Upper lobe of left lung (tissue), 6 donors: ENCODE results near the gene CD302. TPM values are rescaled to one million over a fixed set of nuclear protein-coding genes. Genes with fewer than 3 reads are reported as not detected.
A peak's percentile ranks its signal among the peaks of the same experiment; 100 is the strongest.

Experiments used
- ATAC-seq, 2 donors: fragments of 200-7000 bp; cut with Tn5 transposase; one replicate each; pipeline ENCODE4 v1.9.1; 2022; ENCODE audit warnings: mild to moderate bottlenecking in 2 of 2, moderate library complexity in 2 of 2; ENCODE audit not compliant: low FRiP score in 2 of 2
- DNase-seq, 2 donors: peaks; one replicate each; pipeline ENCODE4 v3.0.0-alpha.2; 2019 to 2020
- H3K27ac ChIP-seq, 4 donors: fragments of 200-600 bp; sonication (generic); one replicate each; pipeline ENCODE4 v1.5.1; 2016 to 2019
- H3K27me3 ChIP-seq, 4 donors: fragments of 200-600 bp; sonication (generic); one replicate each; pipeline ENCODE4 v1.5.1; 2017 to 2019
- H3K36me3 ChIP-seq, 4 donors: fragments of 200-600 bp; sonication (generic); one replicate each; pipeline ENCODE4 v1.5.1; 2016 to 2019
- H3K4me1 ChIP-seq, 4 donors: fragments of 200-600 bp; sonication (generic); one replicate each; pipeline ENCODE4 v1.5.1; 2018 to 2019
- H3K4me3 ChIP-seq, 4 donors: fragments of 200-600 bp; sonication (generic); one replicate each; pipeline ENCODE4 v1.5.1; 2017 to 2019; ENCODE audit warnings: mild to moderate bottlenecking in 2 of 4, moderate library complexity in 1 of 4
- H3K9me3 ChIP-seq, 4 donors: fragments of 200-600 bp; sonication (generic); one replicate each; pipeline ENCODE4 v1.5.1; 2018 to 2019
- CTCF ChIP-seq, 6 experiments: fragments of 450-650 bp in 4 of 6; fragments of 200-600 bp in 2 of 6; sonication (generic) in 2 of 6; IDR thresholded peaks; one replicate each; pipeline ENCODE4 v1.5.1; 2016 to 2019; ENCODE audit warnings: antibody characterized with exemption in 6 of 6
- EP300 ChIP-seq, 4 donors: sonication (generic); formaldehyde crosslinking; IDR thresholded peaks; one replicate each; pipeline ENCODE4 v1.5.1; 2017; ENCODE audit warnings: antibody characterized with exemption in 4 of 4, control low read depth in 2 of 4
- POLR2A ChIP-seq, 4 donors: fragments of 450-650 bp; IDR thresholded peaks; one replicate each; pipeline ENCODE4 v1.5.1; 2016 to 2017; ENCODE audit warnings: antibody characterized with exemption in 4 of 4, mild to moderate bottlenecking in 2 of 4
- POLR2AphosphoS5 ChIP-seq, 2 donors: sonication (generic); formaldehyde crosslinking; IDR thresholded peaks; one replicate each; pipeline ENCODE4 v1.5.1; 2017; ENCODE audit warnings: antibody characterized with exemption in 2 of 2
- WGBS, 2 donors: methylation state at CpG; one replicate each; pipeline ENCODE4 v1.1.5; 2017 to 2018; 5-methylcytosine and 5-hydroxymethylcytosine counted together
- total RNA-seq, 6 donors: library from RNA; depleted of rRNA in 4 of 6; stranded (reverse); fragments of >200 nt in 4 of 6; gene quantifications; one replicate each; pipeline versions ENCODE4 v1.1.0 to v1.2.1, GENCODE V29; 2016 to 2021
- donor health status: DM: no; HTN: no; CAD: no; lungs with moderate emphysema.
- donor health status: DM: no; HTN: yes; CAD: no; lungs with severe emphysema.

The CD302 gene
- total RNA-seq, 6 donors from 2014 or later: 36.7 to 142 (median 83.0) TPM

- Histone ChIP-seq H3K27ac (peak overlapping the region; percentile 92 to 98 (median 95)), H3K4me3 (peak overlapping the region in 3 of 4 donors; percentile 74 to 92 (median 83)), H3K4me1 (peaks cover 20 to 63% (median 39%) of the 10 kb centered on the region in 4 donors), H3K27me3 (no peaks in the 10 kb centered on the region), H3K9me3 (no peaks in the 10 kb centered on the region), H3K36me3 (no peaks in the 10 kb centered on the region)
- ATAC-seq (no peak), DNase-seq (no peak)
- 32% methylated on average over 7 of the region's 7 CpGs for WGBS, 2 donors
- TF ChIP-seq POLR2AphosphoS5 (IDR thresholded peaks at IDR 0.05) (no peak), CTCF (IDR thresholded peaks at IDR 0.05) (no peak), EP300 (IDR thresholded peaks at IDR 0.05) (no peak), POLR2A (IDR thresholded peaks at IDR 0.05) (no peak)
Observed at GRCh38 chr2:159795841-159796690, 1.9 kb downstream of the CD302 start.

GRCh38 chr2:159793326-159793725, 4.7 kb downstream of the CD302 start:
- ATAC-seq: no peak
- Histone ChIP-seq H3K27ac (peak overlapping the region; percentile 18 to 60 (median 46)), H3K4me1 (peaks cover 26 to 76% (median 49%) of the 10 kb centered on the region in 4 donors), H3K27me3 (no peaks in the 10 kb centered on the region), H3K9me3 (no peaks in the 10 kb centered on the region), H3K36me3 (no peaks in the 10 kb centered on the region), H3K4me3 (no peak overlapping the region)
- WGBS, 2 donors: 57 to 83% methylated on average over 1 of the region's 1 CpG
- TF ChIP-seq POLR2A (IDR thresholded peaks at IDR 0.05): no peak
- TF ChIP-seq POLR2AphosphoS5 (IDR thresholded peaks at IDR 0.05): no peak
- TF ChIP-seq CTCF (IDR thresholded peaks at IDR 0.05): no peak
- no peak for TF ChIP-seq EP300 (IDR thresholded peaks at IDR 0.05)
- no peak for DNase-seq

- Histone ChIP-seq H3K27me3 (no peaks in the 10 kb centered on the region), H3K9me3 (no peaks in the 10 kb centered on the region), H3K27ac (peak overlapping the region in 3 of 4 donors; percentile 26 to 65 (median 36)), H3K4me1 (peaks cover 31 to 81% (median 52%) of the 10 kb centered on the region in 4 donors), H3K4me3 (no peak overlapping the region), H3K36me3 (no peaks in the 10 kb centered on the region)
- DNase-seq (no peak), ATAC-seq (no peak)
- TF ChIP-seq CTCF (IDR thresholded peaks at IDR 0.05) (no peak), POLR2AphosphoS5 (IDR thresholded peaks at IDR 0.05) (no peak), EP300 (IDR thresholded peaks at IDR 0.05) (no peak), POLR2A (IDR thresholded peaks at IDR 0.05) (no peak)
- 89 to 94% methylated on average over 4 of the region's 4 CpGs for WGBS, 2 donors
Observed at GRCh38 chr2:159792599-159792998, 5.4 kb downstream of the CD302 start.

- ATAC-seq (no peak), DNase-seq (no peak)
- no peak for TF ChIP-seq POLR2AphosphoS5 (IDR thresholded peaks at IDR 0.05)
- no peak for TF ChIP-seq CTCF (IDR thresholded peaks at IDR 0.05)
- TF ChIP-seq POLR2A (IDR thresholded peaks at IDR 0.05): no peak
- no peak for TF ChIP-seq EP300 (IDR thresholded peaks at IDR 0.05)
- H3K36me3 ChIP-seq: no peaks in the 10 kb centered on the region
- H3K4me1 ChIP-seq: peaks cover 32 to 82% (median 52%) of the 10 kb centered on the region in 4 donors
- 50 to 78% methylated on average over 1 of the region's 1 CpG for WGBS, 2 donors
- no peak overlapping the region for H3K4me3 ChIP-seq
- H3K27me3 ChIP-seq: no peaks in the 10 kb centered on the region
- no peaks in the 10 kb centered on the region for H3K9me3 ChIP-seq
- H3K27ac ChIP-seq: no peak overlapping the region
Observed at GRCh38 chr2:159792036-159792435, 6.0 kb downstream of the CD302 start.
